H1 (cell line): ENCODE measurements around the gene ENPP5. TPM values are rescaled to one million over a fixed set of nuclear protein-coding genes. Genes with fewer than 3 reads are reported as not detected.

Source experiments
- CTCF ChIA-PET: fragments of 300-600 bp; sonication (Branson Sonifier 250); formaldehyde crosslinking; loops from one replicate; lab custom pipeline; 2021; ENCODE audit not compliant: partially characterized antibody; lab: Charles Lee
- POLR2A ChIA-PET: fragments of 300-600 bp; sonication (Branson Sonifier 250); formaldehyde crosslinking; loops from one replicate; lab custom pipeline; 2021; ENCODE audit warnings: inconsistent platforms; ENCODE audit not compliant: partially characterized antibody; lab: Charles Lee
- DNase-seq, 2 experiments: peaks; one replicate each; pipeline versions ENCODE4 v3.0.0 to v3.0.0-alpha.2; 2010 to 2022; ENCODE audit warnings: low spot score in 2 of 2, low read depth in 1 of 2, mixed read lengths in 1 of 2
- FAIRE-seq: peaks from 2 replicates; lab custom pipeline; 2011; peaks lifted over from hg19 to GRCh38; lab: Jason Lieb, UNC
- H2AFZ ChIP-seq: 2 replicates; pipeline ENCODE4 v1.8.1; 2012; ENCODE audit warnings: low read length, inconsistent platforms
- H2AK5ac ChIP-seq: 2 replicates; pipeline ENCODE4 v1.6.1; 2013; ENCODE audit warnings: low read depth, low read length
- H2BK120ac ChIP-seq: replicated peaks from 2 replicates; pipeline ENCODE3; 2013; ENCODE audit warnings: low read depth, low read length, inconsistent platforms
- H2BK12ac ChIP-seq: 2 replicates; pipeline ENCODE4 v1.6.1; 2013; ENCODE audit warnings: low read depth, low read length
- H2BK15ac ChIP-seq: 2 replicates; pipeline ENCODE4 v1.6.1; 2013; ENCODE audit warnings: low read length
- H2BK20ac ChIP-seq: 2 replicates; pipeline ENCODE4 v1.6.1; 2013; ENCODE audit warnings: low read length
- H2BK5ac ChIP-seq: 2 replicates; pipeline ENCODE4 v1.6.1; 2013; ENCODE audit warnings: low read depth, low read length
- H3K14ac ChIP-seq: 2 replicates; pipeline ENCODE4 v1.6.1; 2013; ENCODE audit warnings: inconsistent platforms; ENCODE audit not compliant: insufficient read length
- H3K18ac ChIP-seq: 2 replicates; pipeline ENCODE4 v1.6.1; 2013; ENCODE audit warnings: low read length; ENCODE audit errors: extremely low read depth
- H3K23ac ChIP-seq: 2 replicates; pipeline ENCODE4 v1.6.1; 2013; ENCODE audit warnings: inconsistent platforms; ENCODE audit not compliant: insufficient read length
- H3K23me2 ChIP-seq: 2 replicates; pipeline ENCODE4 v1.6.1; 2013; ENCODE audit warnings: low read depth, low read length
- H3K27ac ChIP-seq: 2 replicates; pipeline ENCODE4 v1.6.1; 2011; ENCODE audit warnings: low read depth, low read length, inconsistent platforms
- H3K27me3 ChIP-seq, 4 experiments: replicated peaks in 1 of 4; 1 replicate in 1 of 4; 2 replicates in 3 of 4; pipeline versions ENCODE4 v1.6.1 to v1.8.1; 2011 to 2013; ENCODE audit warnings: low read length in 3 of 4, mild to moderate bottlenecking in 3 of 4, inconsistent platforms in 2 of 4, mixed read lengths in 2 of 4, moderate library complexity in 1 of 4; ENCODE audit not compliant: control insufficient read depth in 3 of 4, insufficient read depth in 3 of 4; ENCODE audit errors: extremely low read depth in 1 of 4
- H3K36me3 ChIP-seq, 4 experiments: 2 replicates each; pipeline versions ENCODE4 v1.6.1 to v1.8.1; 2011 to 2013; ENCODE audit warnings: mild to moderate bottlenecking in 4 of 4, low read length in 3 of 4, moderate library complexity in 2 of 4, control low read depth in 1 of 4, inconsistent platforms in 1 of 4; ENCODE audit not compliant: insufficient read depth in 4 of 4, control insufficient read depth in 2 of 4
- H3K4ac ChIP-seq: replicated peaks from 2 replicates; pipeline ENCODE3; 2013; ENCODE audit warnings: low read length, low read depth, mixed read lengths, inconsistent platforms; ENCODE audit not compliant: insufficient read length
- H3K4me1 ChIP-seq, 4 experiments: replicated peaks in 1 of 4; 1 replicate in 1 of 4; 2 replicates in 3 of 4; pipeline versions ENCODE4 v1.6.1 to v1.8.1; 2011 to 2013; ENCODE audit warnings: low read length in 3 of 4, inconsistent platforms in 2 of 4, mixed read lengths in 1 of 4; ENCODE audit not compliant: insufficient read depth in 4 of 4, control insufficient read depth in 3 of 4
- H3K4me2 ChIP-seq, 2 experiments: 2 replicates each; pipeline versions ENCODE4 v1.6.1 to v1.8.1; 2011 to 2013; ENCODE audit warnings: low read depth in 2 of 2, low read length in 2 of 2, control low read depth in 1 of 2, inconsistent platforms in 1 of 2, mild to moderate bottlenecking in 1 of 2; ENCODE audit not compliant: insufficient read depth in 1 of 2
- H3K4me3 ChIP-seq, 4 experiments: fragments of 200-600, 300-600 bp in 1 of 4; sonication (generic), shearing (Covaris generic), sonication (Bioruptor Twin) in 1 of 4; 2 replicates each; pipeline versions ENCODE4 v1.5.1 to v1.8.1; 2011 to 2016; ENCODE audit warnings: low read length in 4 of 4, low read depth in 3 of 4, control low read depth in 2 of 4, inconsistent platforms in 2 of 4, mild to moderate bottlenecking in 2 of 4, mixed read lengths in 1 of 4, moderate library complexity in 1 of 4; ENCODE audit not compliant: insufficient read depth in 2 of 4; ENCODE audit errors: extremely low read depth in 1 of 4
- H3K56ac ChIP-seq: replicated peaks from 2 replicates; pipeline ENCODE3; 2013; ENCODE audit warnings: low read depth, mild to moderate bottlenecking, mixed read lengths, low read length, inconsistent platforms; ENCODE audit not compliant: insufficient read length
- H3K79me1 ChIP-seq: 2 replicates; pipeline ENCODE4 v1.6.1; 2013; ENCODE audit warnings: low read depth, low read length, control low read depth
- H3K79me2 ChIP-seq, 2 experiments: 2 replicates each; pipeline versions ENCODE4 v1.6.1 to v1.8.1; 2012 to 2013; ENCODE audit warnings: low read length in 2 of 2, mild to moderate bottlenecking in 2 of 2, inconsistent platforms in 1 of 2; ENCODE audit not compliant: insufficient read depth in 2 of 2, control insufficient read depth in 1 of 2
- H3K9ac ChIP-seq, 4 experiments: replicated peaks in 1 of 4; 1 replicate in 1 of 4; 2 replicates in 3 of 4; pipeline versions ENCODE4 v1.6.1 to v1.8.1; 2011 to 2013; ENCODE audit warnings: low read depth in 3 of 4, low read length in 3 of 4, control low read depth in 2 of 4, mild to moderate bottlenecking in 2 of 4, moderate library complexity in 2 of 4, inconsistent platforms in 1 of 4; ENCODE audit errors: extremely low read depth in 1 of 4
- H3K9me3 ChIP-seq, 2 experiments: 2 replicates each; pipeline versions ENCODE4 v1.6.1 to v1.8.1; 2012 to 2013; ENCODE audit warnings: mild to moderate bottlenecking in 2 of 2, moderate library complexity in 2 of 2, control low read depth in 1 of 2, inconsistent platforms in 1 of 2, low read depth in 1 of 2, low read length in 1 of 2, mixed read lengths in 1 of 2; ENCODE audit not compliant: insufficient read depth in 2 of 2
- H4K20me1 ChIP-seq, 2 experiments: replicated peaks in 1 of 2; 2 replicates each; pipeline versions ENCODE3 to v1.8.1; 2011 to 2013; ENCODE audit warnings: inconsistent platforms in 2 of 2, low read length in 2 of 2, mild to moderate bottlenecking in 1 of 2; ENCODE audit not compliant: insufficient read depth in 2 of 2, control insufficient read depth in 1 of 2
- H4K5ac ChIP-seq: 2 replicates; pipeline ENCODE4 v1.6.1; 2013; ENCODE audit warnings: low read length, low read depth, mixed read lengths, inconsistent platforms; ENCODE audit not compliant: insufficient read length
- H4K8ac ChIP-seq: 2 replicates; pipeline ENCODE4 v1.8.0; 2013; ENCODE audit warnings: mild to moderate bottlenecking, moderate library complexity, low read length, inconsistent platforms; ENCODE audit not compliant: insufficient read depth; ENCODE audit errors: extremely low read depth
- H4K91ac ChIP-seq: replicated peaks from 2 replicates; pipeline ENCODE3; 2013; ENCODE audit warnings: low read length, mixed read lengths, inconsistent platforms; ENCODE audit not compliant: insufficient read length
- ASH2L ChIP-seq: fragments of 200-600, 300-600 bp; sonication (generic); IDR thresholded peaks from one replicate; pipeline ENCODE4 v1.7.1; 2017; ENCODE audit warnings: low read length
- CREB1 ChIP-seq: IDR thresholded peaks from 2 replicates; pipeline ENCODE4 v1.6.1; 2012; ENCODE audit warnings: inconsistent platforms
- KDM5A ChIP-seq: fragments of 200-600 bp; IDR thresholded peaks from 2 replicates; pipeline ENCODE4 v1.7.1; 2012; ENCODE audit warnings: mild to moderate bottlenecking, low read length, inconsistent platforms, mixed read lengths
- TAF1 ChIP-seq: IDR thresholded peaks from 2 replicates; pipeline ENCODE4 v1.6.1; 2011; ENCODE audit warnings: mild to moderate bottlenecking, low read depth, low read length
- polyA plus RNA-seq, 7 experiments: library from polyadenylated mRNA; depleted of rRNA in 3 of 7; stranded (reverse) in 5 of 7; unstranded in 2 of 7; fragments of >200 nt in 5 of 7; fragments of 200-250 nt in 2 of 7; gene quantifications; 1 replicate in 5 of 7; 2 replicates in 1 of 7; 4 replicates in 1 of 7; pipeline versions ENCODE4 v1.2.1 to v1.2.3, GENCODE V29; 2011 to 2013; ENCODE audit warnings: missing spikeins in 2 of 7, mixed read lengths in 2 of 7
- total RNA-seq: library from RNA; stranded (reverse); fragmentation: NEBNext Ultra II Directional; extraction: Animal tissue kit (Norgen Biotek cat#: 25700); gene quantifications from 2 replicates; pipeline ENCODE4 v1.2.1, GENCODE V29; 2021

ENPP5 gene
- total and polyA plus RNA-seq, 2 of the 8 experiments (the other 6 are each of a cell fraction or from before 2014, with no cell fraction given), result 5.1 to 7.6 TPM

GRCh38 chr6:46159229-46159628 is 11.6 kb downstream of the ENPP5 start:
- Histone ChIP-seq H3K4me3 (no peak overlapping the region), H2BK15ac (no peak overlapping the region), H2AFZ (no peak overlapping the region), H2AK5ac (no peak overlapping the region), H3K79me1 (no peaks in the 10 kb centered on the region), H2BK120ac (no peak overlapping the region), H3K4me1 (no peaks in the 10 kb centered on the region), H2BK12ac (no peak overlapping the region), H3K23ac (no peak overlapping the region), H3K23me2 (no peaks in the 10 kb centered on the region), H3K36me3 (peaks cover 0 to 19% (median 9%) of the 10 kb centered on the region in 4 experiments; a peak in 3 of 8 replicates), H4K8ac (no peak overlapping the region), H4K5ac (no peak overlapping the region), H3K56ac (no peak overlapping the region), H4K20me1 (no peaks in the 10 kb centered on the region), H2BK20ac (no peak overlapping the region), H3K27me3 (no peaks in the 10 kb centered on the region), H4K91ac (no peak overlapping the region), H3K14ac (no peak overlapping the region), H3K79me2 (no peaks in the 10 kb centered on the region), H3K18ac (no peak overlapping the region), H3K9me3 (no peaks in the 10 kb centered on the region), H3K9ac (no peak overlapping the region), H3K4me2 (no peak overlapping the region), H3K27ac (no peak overlapping the region), H2BK5ac (no peak overlapping the region), H3K4ac (no peak overlapping the region)
- CTCF ChIA-PET, result interaction anchor here (1.2 kb wide), 1 partner anchor 12 kb away, joined by 3 read pairs; the partner anchor contains the start of gene ENPP5
- POLR2A ChIA-PET, result no interaction called here
- FAIRE-seq, result no peak
- no peak for TF ChIP-seq CREB1
- no peak for TF ChIP-seq ASH2L
- no peak for TF ChIP-seq TAF1
- no peak for TF ChIP-seq KDM5A
- DNase-seq, result no peak
